Fibroblast of skin of scalp (primary cell): ENCODE measurements around the gene CCNDBP1. TPM values are rescaled to one million over a fixed set of nuclear protein-coding genes. Genes with fewer than 3 reads are reported as not detected.
A peak's percentile ranks its signal among the peaks of the same experiment; 100 is the strongest.
"Not testable (repeated sequence)": the region's sequence is repeated elsewhere in the genome, so short reads cannot be mapped to it uniquely, and the experiment has no call there.

Experiments
- DNase-seq: peaks from one replicate; pipeline ENCODE4 v3.0.0-alpha.2; 2013
- polyA plus RNA-seq, 2 experiments: library from polyadenylated mRNA; unstranded; fragments of 120-200 nt; gene quantifications; one replicate each; pipeline ENCODE4 v1.2.1, GENCODE V29; 2013; ENCODE audit not compliant: insufficient read length in 2 of 2

CCNDBP1 gene
- 37.1 TPM for polyA plus RNA-seq (2013, experiment 1 of 2; ENCODE audit: insufficient read length)
- 40.2 TPM for polyA plus RNA-seq (2013, experiment 2 of 2; ENCODE audit: insufficient read length)

DNA sequence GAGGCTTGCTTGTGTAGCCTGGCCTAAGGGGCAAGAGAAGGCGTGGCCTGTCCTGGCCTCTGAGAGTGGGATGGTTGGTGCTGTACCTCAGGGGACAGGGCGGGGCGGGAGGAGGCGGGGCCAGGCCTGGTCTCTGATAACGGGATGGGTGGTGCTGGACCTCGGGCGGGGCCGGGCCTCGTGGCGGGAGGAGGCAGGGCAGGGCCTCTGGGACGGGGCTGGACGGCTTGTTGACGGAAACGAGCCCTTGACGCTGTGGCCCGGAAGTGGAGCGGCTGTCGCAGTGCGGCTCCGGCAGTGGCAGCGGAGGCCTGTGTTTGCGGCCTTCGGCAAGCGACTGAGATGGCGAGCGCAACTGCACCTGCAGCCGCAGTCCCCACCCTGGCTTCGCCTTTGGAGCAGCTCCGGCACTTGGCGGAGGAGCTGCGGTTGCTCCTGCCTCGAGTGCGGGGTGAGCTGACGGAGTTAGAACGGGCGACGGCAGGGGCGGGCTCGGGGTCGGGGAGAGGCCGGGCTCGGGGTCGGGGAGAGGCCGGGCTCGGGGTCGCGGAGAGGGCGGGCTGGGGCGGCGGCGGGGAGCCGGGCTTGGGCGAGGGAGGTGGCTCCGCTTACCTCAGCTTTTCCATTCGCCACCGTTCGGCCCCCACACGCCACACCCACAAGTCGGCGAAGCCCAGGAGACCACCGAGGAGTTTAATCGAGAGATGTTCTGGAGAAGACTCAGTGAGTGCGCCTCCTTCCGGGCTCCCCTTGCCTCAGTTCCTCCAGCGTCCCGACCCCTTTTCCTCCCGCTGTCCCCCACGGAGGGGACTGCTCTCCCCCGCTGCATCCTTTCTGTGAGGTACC, at the start of gene CCNDBP1:
CCNDBP1 (plus strand) TSS at position 247 of the 846 bp plus-strand sequence; CDS start at position 343, 96 bp downstream.
- peak; percentile 81 for DNase-seq

GRCh38 chr15:43143203-43143941, 41.8 kb upstream of the CCNDBP1 start:
- peak; percentile 45 for DNase-seq

DNA sequence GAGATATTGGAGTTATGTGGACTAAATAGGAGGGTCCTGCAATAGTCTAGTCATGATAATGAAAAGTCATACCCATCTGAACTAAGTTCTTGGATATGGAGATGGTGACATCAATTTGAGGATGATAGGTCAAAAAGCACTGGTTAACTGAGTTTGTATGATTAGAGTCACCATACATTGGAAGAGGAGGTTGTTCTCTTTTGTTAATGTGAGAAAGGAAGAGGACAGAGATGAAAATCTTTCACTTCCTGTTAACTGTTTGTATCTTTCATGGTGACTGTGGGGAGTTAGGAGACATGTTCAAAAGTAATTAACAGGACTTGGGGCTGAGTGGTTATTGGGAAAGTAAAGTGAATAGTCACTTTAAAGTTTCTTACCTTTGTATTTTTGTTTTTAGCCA, 40.7 kb upstream of the CCNDBP1 start:
- no peak for DNase-seq

DNA sequence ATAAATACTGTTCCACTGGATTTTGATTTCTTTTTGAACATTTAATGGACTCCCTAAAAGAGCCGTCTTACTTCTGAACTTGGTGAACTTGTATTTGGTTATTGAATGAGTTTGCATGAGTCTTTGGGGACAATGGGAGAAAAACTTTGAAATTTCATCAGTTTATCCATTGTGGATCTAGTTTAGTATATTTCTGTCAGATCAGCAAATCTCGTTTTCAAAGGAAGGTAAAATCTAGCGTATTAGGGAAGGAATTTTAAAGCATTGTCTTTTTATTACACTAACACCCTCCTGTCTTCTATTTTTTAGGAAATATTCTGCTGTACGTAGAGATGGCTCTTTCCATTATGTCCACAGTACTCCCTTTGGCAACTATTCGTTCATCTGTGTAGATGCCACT, 39.0 kb upstream of the CCNDBP1 start:
- DNase-seq, result no peak

- peak; percentile 96 for DNase-seq
These were observed 34.8 kb upstream of the CCNDBP1 start for GRCh38 chr15:43150191-43150929.

DNA sequence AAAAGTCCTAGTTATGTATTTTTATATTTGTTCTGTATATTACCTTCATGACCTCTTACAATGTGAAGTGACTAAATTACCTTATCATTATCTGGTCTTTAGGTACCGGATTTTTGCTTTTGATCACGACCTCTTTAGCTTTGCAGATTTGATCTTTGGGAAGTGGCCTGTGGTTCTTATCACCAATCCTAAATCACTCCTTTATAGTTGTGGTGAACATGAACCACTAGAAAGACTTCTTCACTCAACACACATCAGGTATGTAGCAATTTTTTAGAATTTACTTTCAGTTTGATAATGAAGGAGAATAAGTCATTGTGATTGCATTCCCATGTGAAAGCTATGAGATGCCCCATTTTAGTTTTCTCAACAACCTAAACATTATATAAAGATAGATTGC, 33.5 kb upstream of the CCNDBP1 start:
- DNase-seq, result no peak

GRCh38 chr15:43153269-43153668, 31.9 kb upstream of the CCNDBP1 start:
- DNase-seq, result no peak

- peak; percentile 9 for DNase-seq
These were observed 19.3 kb upstream of the CCNDBP1 start for GRCh38 chr15:43165801-43166325.

DNA sequence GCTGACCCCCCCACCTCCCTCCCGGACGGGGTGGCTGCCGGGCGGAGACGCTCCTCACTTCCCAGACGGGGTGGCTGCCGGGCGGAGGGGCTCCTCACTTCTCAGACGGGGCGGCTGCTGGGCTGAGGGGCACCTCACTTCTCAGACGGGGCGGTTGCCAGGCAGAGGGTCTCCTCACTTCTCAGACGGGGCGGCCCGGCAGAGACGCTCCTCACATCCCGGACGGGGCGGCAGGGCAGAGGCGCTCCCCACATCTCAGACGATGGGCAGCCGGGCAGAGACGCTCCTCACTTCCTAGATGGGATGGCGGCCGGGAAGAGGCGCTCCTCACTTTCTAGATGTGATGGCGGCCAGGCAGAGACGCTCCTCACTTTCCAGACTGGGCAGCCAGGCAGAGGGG, 17.9 kb upstream of the CCNDBP1 start:
- DNase-seq, result not testable (repeated sequence)

DNA sequence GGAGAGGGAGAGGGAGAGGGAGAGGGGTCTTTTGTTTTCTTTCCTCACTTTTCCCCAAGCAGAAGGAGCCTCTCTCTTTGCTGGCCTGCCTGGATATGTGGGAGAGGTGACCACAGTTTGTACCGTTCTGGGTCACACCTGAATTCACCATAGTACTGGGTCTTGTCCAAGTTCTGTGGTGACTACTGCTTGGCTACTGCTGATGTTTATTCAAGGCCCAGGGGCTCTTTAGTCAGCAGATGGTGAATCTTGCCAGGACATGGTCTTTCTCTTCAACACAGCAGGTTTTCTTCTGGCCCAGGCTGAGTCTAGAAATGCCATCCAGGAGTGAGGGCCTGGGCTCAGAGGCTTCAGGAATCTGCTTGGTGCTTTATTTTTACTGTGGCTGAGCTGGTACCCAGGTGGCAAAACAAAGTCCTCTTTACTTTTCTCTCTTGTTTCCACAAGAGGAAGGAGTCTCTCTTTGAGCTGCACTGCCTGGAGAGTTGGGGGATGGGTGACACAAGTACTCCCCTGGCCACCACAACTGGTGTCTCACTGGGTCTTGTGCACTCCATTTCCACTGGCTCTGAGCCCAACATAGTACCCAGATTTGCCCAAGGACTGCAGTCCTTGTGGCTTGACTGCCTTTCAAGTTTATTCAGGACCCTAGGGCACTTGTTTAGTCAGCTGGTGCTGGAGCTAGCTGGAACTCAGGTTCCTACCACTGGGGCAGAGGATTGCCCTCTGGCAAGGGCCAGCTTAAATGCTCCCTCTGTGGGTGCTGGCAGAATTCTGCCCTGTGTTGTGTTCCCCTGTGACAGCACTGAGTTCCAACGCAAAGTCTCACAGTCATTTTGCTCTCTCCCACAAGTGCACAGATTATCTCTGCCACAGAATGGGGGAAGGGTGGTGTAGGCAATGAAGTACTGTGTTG, 16.8 kb upstream of the CCNDBP1 start:
- DNase-seq, result peak; percentile 11

DNA sequence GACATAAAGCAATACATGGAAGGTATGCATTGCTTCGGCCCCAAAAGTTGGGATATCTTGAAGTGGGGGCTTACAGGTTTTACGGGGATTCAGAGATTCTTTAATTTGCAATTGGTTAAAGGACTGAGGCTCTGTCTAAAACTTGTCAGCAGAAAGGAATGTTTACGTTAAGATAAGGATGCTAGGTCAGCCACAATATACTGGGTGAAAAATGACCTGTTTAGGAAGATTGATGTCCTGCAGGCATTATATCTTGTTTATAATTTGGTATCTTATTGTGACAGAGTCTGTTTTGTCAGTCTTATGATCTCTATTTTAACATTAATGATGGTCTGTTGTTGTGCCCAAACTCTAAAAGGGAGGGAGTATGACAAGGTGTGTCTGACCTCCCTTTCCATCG, 15.3 kb upstream of the CCNDBP1 start:
- DNase-seq, result peak; percentile 16

GRCh38 chr15:43175656-43176309, 9.4 kb upstream of the CCNDBP1 start:
- not testable (repeated sequence) for DNase-seq

- DNase-seq, result not testable (repeated sequence)
These were observed 8.1 kb upstream of the CCNDBP1 start for GRCh38 chr15:43177147-43177546.

DNA sequence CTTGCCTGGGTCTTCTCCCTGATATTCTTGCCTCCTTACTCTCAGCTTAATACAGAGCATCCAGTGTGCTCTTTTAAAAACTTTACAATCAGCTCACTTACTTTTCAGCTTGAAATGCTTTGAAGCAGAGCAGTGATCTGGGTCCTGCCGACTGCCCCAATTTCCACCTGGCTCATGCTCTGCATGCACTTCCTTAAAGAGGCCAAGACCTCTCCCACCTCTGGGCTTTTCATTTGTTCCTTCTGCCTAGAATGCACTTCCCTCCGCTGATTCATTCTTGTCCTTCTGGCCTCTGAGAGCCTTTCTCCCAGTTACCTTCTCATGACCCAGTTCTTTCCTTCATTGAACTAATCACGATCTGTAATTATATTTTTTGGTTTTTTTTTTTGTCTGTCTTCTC, 1.9 kb upstream of the CCNDBP1 start:
- DNase-seq, result no peak

- DNase-seq, result no peak
These were observed 637 bp upstream of the CCNDBP1 start for GRCh38 chr15:43184407-43185124.

- DNase-seq, result no peak
These were observed 775 bp downstream of the CCNDBP1 start for GRCh38 chr15:43186003-43186353.

- peak; percentile 61 for DNase-seq
These were observed 2.4 kb downstream of the CCNDBP1 start for GRCh38 chr15:43187544-43188155.

DNA sequence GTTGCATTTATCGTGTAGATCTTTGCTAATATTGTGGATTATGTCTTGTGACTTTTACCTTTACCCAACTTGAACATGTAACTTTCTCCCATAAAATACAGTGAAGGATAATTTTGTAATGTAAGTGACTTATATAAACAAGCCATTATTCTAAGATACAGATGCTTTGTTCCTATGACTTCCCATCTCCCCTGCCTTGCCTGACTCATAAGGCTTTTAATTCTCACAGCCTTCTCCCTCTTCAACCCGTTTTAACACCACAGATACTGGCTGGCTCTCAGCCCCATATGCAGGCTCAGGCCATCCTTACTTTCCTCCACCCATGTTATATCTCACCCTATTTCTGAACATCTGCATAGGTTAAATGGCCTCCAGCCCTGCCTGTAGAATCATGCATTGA, 4.1 kb downstream of the CCNDBP1 start:
- DNase-seq, result no peak

- no peak for DNase-seq
These were observed 5.0 kb downstream of the CCNDBP1 start for GRCh38 chr15:43190178-43190577.

DNA sequence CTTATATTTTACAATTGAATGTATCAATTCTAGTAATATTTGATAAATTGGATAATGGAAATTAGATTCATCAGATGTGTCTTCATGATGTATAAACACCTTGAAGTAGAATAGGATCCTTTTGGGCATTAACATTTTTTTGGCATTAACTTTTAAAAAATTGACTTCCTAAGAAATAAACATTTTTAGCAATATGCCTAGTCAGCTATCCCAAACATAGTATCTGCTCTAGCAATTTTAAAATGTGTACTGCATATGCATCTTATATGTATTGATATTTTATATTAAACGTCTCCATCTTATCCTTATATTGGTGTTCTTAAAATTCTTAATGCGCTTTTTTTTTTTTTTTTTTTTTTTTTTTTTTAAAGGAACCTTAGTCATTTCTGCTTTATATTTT, 8.5 kb downstream of the CCNDBP1 start:
- no peak for DNase-seq
